Caco-2 (cell line): ENCODE results near the gene RNU7-1. TPM values are rescaled to one million over a fixed set of nuclear protein-coding genes. Genes with fewer than 3 reads are reported as not detected.

ENCODE experiments used
- BruUV-seq: library from RNA; stranded (reverse); fragments of 400-500 nt; replicated peaks from 2 replicates; lab custom pipeline; 2021; lab: Mats Ljungman, UMichigan
- CTCF ChIA-PET: fragments of 300-600 bp; sonication (Branson Sonifier 250); formaldehyde crosslinking; loops from one replicate; lab custom pipeline; 2022; ENCODE audit warnings: antibody characterized with exemption; lab: Charles Lee
- POLR2A ChIA-PET: fragments of 300-600 bp; sonication (Branson Sonifier 250); formaldehyde crosslinking; loops from one replicate; lab custom pipeline; 2022; ENCODE audit warnings: antibody characterized with exemption; lab: Charles Lee
- DNase-seq, 2 experiments: peaks; one replicate each; pipeline versions ENCODE4 v3.0.0 to v3.0.0-alpha.2; 2020 to 2022
- H3K27me3 ChIP-seq: replicated peaks from 2 replicates; pipeline ENCODE4 v1.6.0; 2011; ENCODE audit warnings: low read length; ENCODE audit not compliant: control insufficient read depth, insufficient read depth
- H3K36me3 ChIP-seq: 2 replicates; pipeline ENCODE4 v1.5.1; 2011; ENCODE audit warnings: low read length; ENCODE audit not compliant: control insufficient read depth, insufficient read depth
- H3K4me1 ChIP-seq: fragments of 250-450 bp; sonication (Bioruptor Pico); 2 replicates; pipeline ENCODE4 v1.5.1; 2020; ENCODE audit warnings: mild to moderate bottlenecking
- H3K4me3 ChIP-seq: 2 replicates; pipeline ENCODE4 v1.5.1; 2011; ENCODE audit warnings: low read depth, mild to moderate bottlenecking, control low read depth, low read length
- H3K9me3 ChIP-seq: fragments of 250-450 bp; sonication (Bioruptor Pico); 2 replicates; pipeline ENCODE4 v1.5.1; 2020; ENCODE audit warnings: mild to moderate bottlenecking, moderate library complexity
- H3K27ac Mint-ChIP-seq: one replicate; pipeline ENCODE4 v1.8.0; 2022; ENCODE audit warnings: mixed read lengths; ENCODE audit not compliant: unreplicated experiment
- H3K27me3 Mint-ChIP-seq: one replicate; pipeline ENCODE4 v1.8.0; 2022; ENCODE audit warnings: mixed read lengths; ENCODE audit not compliant: insufficient read depth, unreplicated experiment
- H3K36me3 Mint-ChIP-seq: one replicate; pipeline ENCODE4 v1.8.0; 2022; ENCODE audit warnings: mild to moderate bottlenecking, mixed read lengths; ENCODE audit not compliant: insufficient read depth, unreplicated experiment
- H3K4me1 Mint-ChIP-seq: one replicate; pipeline ENCODE4 v1.8.0; 2022; ENCODE audit warnings: low read depth, mixed read lengths; ENCODE audit not compliant: unreplicated experiment
- H3K4me3 Mint-ChIP-seq: one replicate; pipeline ENCODE4 v1.8.0; 2022; ENCODE audit warnings: mild to moderate bottlenecking, moderate library complexity, mixed read lengths; ENCODE audit not compliant: unreplicated experiment
- H3K9me3 Mint-ChIP-seq: one replicate; pipeline ENCODE4 v1.8.0; 2022; ENCODE audit warnings: mixed read lengths; ENCODE audit not compliant: unreplicated experiment
- CTCF ChIP-seq, 2 experiments: fragments of 200-600 bp in 1 of 2; IDR thresholded peaks; 1 replicate in 1 of 2; 2 replicates in 1 of 2; pipeline versions ENCODE4 v1.5.1 to v1.8.0; 2011 to 2022; ENCODE audit warnings: antibody characterized with exemption in 1 of 2, control low read depth in 1 of 2, inconsistent platforms in 1 of 2, low read depth in 1 of 2, low read length in 1 of 2, mild to moderate bottlenecking in 1 of 2, moderate library complexity in 1 of 2; ENCODE audit not compliant: insufficient read depth in 1 of 2, severe bottlenecking in 1 of 2, unreplicated experiment in 1 of 2
- intact Hi-C: fragments of 100-400 bp; cut with micrococcal nuclease; formaldehyde crosslinking; loops from one replicate; pipeline ENCODE4 v1.10.0; 2022; ENCODE audit not compliant: unreplicated experiment
- total RNA-seq: library from RNA; stranded (reverse); gene quantifications from 2 replicates; pipeline ENCODE4 v1.2.3, GENCODE V29; 2022

The RNU7-1 gene
- total RNA-seq, 1 experiment from 2014 or later, result not detected

- no TSS peak for BruUV-seq
Observed at GRCh38 chr12:6912164-6912935, 31.3 kb upstream of the RNU7-1 start.

GRCh38 chr12:6914246-6914946, 29.2 kb upstream of the RNU7-1 start, which contains the start of gene ENO2:
Gene ENO2, plus strand, starts transcription at chr12:6914580. Its CDS starts 1,253 bp downstream, at chr12:6915833.
- Histone ChIP-seq H3K4me1 (peaks cover 14% of the 10 kb centered on the region), H3K4me3 (peak within 1 kb of the TSS; percentile 69), H3K36me3 (peaks cover 1% of the 10 kb centered on the region), H3K9me3 (no peaks in the 10 kb centered on the region), H3K27me3 (no peaks in the 10 kb centered on the region)
- ChIA-PET POLR2A (interaction anchor here (0.7 to 1.3 kb wide), 2 partner anchors 23 to 44 kb away, joined by 3 to 4 read pairs; no protein-coding TSS in a partner anchor), CTCF (interaction anchor here (0.6 to 1.8 kb wide), 6 partner anchors 23 to 195 kb away, joined by 3 to 8 read pairs (median 6); partner anchors contain the start of genes C1RL, C1S, SPSB2 and TPI1)
- DNase-seq, result peak; percentile 63 to 73
- Mint-ChIP-seq H3K36me3 (peaks cover 7% of the 10 kb centered on the region), H3K27me3 (no peaks in the 10 kb centered on the region), H3K4me3 (peak within 1 kb of the TSS; percentile 96), H3K9me3 (no peaks in the 10 kb centered on the region), H3K27ac (no peak within 1 kb of the TSS), H3K4me1 (peaks cover 9% of the 10 kb centered on the region)
- intact Hi-C loops, result loop anchor here (1.0 kb wide), 1 partner anchor 10 kb away; the partner anchor contains the start of gene LRRC23
- BruUV-seq, result no TSS peak
- no peak for TF ChIP-seq CTCF (IDR thresholded peaks at IDR 0.05; ENCODE audit: insufficient read depth in 1 of 2, low read depth in 1 of 2, low read length in 1 of 2, severe bottlenecking in 1 of 2, unreplicated experiment in 1 of 2)

More at GRCh38 chr12:6912164-6912935, 31.3 kb upstream of the RNU7-1 start:
- ChIA-PET CTCF (interaction anchor here (0.8 to 1.7 kb wide), 3 partner anchors 13 to 43 kb away, joined by 3 to 6 read pairs (median 3); partner anchors contain the start of gene SPSB2), POLR2A (interaction anchor here (0.6 to 0.9 kb wide), 4 partner anchors 31 to 419 kb away, joined by 3 to 17 read pairs (median 4); partner anchors contain the start of genes C12orf57, MRPL51 and RNU7-1)
- H3K27me3 ChIP-seq, result no peaks in the 10 kb centered on the region
- peaks cover 9% of the 10 kb centered on the region for H3K4me1 Mint-ChIP-seq
- H3K36me3 ChIP-seq, result peaks cover 1% of the 10 kb centered on the region
- H3K4me1 ChIP-seq, result peaks cover 14% of the 10 kb centered on the region
- H3K36me3 Mint-ChIP-seq, result peaks cover 7% of the 10 kb centered on the region
- no peaks in the 10 kb centered on the region for H3K9me3 Mint-ChIP-seq
- H3K4me3 ChIP-seq, result no peak overlapping the region
- DNase-seq, result no peak
- H3K27ac Mint-ChIP-seq, result no peak overlapping the region
- TF ChIP-seq CTCF (IDR thresholded peaks at IDR 0.05; ENCODE audit: insufficient read depth in 1 of 2, low read depth in 1 of 2, low read length in 1 of 2, severe bottlenecking in 1 of 2, unreplicated experiment in 1 of 2), result no peak
- peak overlapping the region; percentile 49 for H3K4me3 Mint-ChIP-seq
- intact Hi-C loops, result no loop called here
- no peaks in the 10 kb centered on the region for H3K27me3 Mint-ChIP-seq
- no peaks in the 10 kb centered on the region for H3K9me3 ChIP-seq
